ENCODE measurements around the gene SLC12A7.
A peak's percentile ranks its signal among the peaks of the same experiment; 100 is the strongest.
"Not testable (repeated sequence)": the region's sequence is repeated elsewhere in the genome, so short reads cannot be mapped to it uniquely, and the experiment has no call there.

Gene SLC12A7

DNA sequence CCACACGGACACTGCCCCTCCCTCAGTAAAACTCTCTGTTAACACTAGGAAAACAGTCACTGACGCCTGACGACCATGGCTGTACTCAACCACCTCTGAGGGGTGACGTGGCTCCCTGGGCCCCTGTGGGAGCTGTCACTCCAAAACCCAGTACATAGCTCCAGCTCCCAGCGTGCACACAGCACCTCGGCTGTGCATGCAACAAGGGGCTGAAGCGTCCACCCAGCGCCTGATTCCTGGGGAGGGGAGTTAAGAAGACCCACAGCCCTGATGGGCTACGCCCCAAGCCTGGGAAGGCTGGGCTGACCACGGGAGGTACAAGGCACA is 36.3 kb downstream of the SLC12A7 start:
- no peak for DNase-seq

DNA sequence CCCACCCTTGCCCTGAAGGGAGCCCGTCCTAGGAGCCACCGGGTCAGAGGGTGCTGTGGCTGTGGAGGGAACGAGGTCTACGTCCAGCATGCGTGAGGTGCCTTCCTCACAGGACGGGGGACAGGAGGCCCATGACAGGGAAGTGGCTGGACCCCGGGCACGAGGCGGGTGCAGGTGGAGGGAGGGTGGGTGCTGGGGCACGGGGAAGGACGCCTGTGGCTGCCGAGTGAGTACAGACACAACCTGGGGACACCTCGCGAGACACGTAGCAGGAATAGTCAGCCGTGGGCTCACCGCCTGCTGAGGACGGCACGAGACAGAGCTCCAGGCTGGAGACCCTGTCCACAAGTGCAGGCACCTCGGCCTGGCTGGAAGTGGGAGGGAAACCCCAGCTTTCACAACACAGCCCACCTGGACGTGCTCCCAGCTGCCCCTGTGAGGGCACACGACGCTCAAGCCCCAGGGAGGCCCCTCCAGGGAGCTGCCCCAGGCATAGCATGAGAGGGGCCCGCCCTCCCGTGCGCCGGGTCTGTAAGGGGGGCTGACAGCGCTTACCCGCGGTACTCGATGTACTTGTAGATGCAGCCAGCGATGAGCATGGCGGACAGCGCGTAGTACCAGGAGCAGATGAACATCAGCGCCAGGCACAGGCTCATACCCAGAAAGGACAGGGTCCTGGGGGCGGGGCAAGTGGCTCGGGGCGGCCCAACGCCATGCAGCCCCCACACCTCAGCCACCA is 36.9 kb downstream of the SLC12A7 start:
- DNase-seq: no peak

DNA sequence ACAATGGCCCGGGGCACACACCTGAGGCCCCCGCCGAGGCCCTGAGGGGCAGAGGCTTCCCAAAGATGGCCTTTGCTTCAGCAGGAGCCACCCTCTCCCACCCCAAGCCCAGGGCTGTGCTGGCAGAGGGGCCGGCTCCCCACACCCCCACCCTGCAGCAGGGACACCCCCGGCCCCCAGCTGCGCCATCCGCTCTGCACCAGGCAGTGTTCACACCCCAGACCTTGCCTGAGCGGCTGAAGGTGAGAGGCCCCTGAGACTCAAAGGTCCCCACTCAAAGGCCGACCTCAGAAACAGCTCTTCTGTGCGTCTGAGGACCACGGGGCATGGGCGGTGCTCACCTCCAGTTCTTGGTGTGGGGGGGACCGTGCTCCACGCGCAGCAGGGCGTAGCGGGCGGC is 37.6 kb downstream of the SLC12A7 start:
- no peak for DNase-seq

DNA sequence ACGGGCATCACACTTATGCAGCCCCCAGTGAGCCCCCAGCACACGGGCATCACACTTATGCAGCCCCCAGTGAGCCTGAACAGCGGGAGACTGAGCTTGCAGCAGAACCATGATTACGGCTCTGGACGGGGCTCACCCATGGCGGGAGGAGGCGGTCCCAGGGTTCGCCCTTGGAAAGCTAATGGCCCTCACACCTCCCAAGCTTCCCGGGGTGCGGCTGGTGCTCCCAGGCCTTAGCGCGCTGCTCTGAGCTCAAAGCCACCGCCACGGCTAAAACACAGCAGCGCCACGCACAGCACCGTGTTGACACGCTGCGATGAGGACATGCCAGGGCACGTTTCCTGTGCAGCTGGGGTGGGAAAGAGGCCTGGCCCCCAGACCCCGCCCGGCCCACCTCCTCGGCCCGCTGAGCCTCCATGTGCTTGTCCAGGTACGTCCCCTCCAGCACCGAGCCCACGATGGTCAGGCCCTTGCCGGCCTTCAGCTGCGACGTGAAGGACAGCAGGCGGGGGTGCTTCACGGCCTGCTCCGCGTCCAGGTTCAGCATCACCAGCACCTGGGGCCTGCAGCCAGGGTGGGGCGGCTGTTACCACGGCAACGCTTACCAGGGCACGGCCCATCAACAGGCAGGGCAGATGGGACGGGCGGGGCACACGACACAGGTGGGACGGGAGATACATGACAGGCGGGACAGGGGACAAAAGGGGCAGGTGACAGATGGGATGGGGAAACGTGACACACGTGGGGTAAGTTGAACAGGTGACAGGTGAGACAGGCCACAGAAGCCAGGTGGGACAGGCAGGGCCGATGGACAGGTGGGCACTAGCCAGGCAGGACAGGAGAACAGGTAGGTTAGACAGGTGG is 38.4 kb downstream of the SLC12A7 start:
- peak; percentile 14 for DNase-seq

DNA sequence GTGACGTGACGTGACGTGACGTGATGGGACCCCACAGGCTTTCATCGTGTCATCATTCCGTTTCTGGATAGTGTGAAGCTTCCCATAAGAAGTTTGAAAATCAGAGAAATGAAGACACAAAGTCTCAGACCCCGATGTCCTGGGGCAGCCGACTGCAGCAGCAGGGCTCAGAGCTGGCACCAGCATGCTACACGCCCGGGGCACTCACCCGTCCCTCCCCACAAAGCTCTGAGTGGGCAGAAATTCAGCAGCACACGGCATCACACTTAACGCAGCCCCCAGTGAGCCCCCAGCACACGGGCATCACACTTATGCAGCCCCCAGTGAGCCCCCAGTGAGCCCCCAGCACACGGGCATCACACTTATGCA is 42.2 kb downstream of the SLC12A7 start:
- DNase-seq: no peak

DNA sequence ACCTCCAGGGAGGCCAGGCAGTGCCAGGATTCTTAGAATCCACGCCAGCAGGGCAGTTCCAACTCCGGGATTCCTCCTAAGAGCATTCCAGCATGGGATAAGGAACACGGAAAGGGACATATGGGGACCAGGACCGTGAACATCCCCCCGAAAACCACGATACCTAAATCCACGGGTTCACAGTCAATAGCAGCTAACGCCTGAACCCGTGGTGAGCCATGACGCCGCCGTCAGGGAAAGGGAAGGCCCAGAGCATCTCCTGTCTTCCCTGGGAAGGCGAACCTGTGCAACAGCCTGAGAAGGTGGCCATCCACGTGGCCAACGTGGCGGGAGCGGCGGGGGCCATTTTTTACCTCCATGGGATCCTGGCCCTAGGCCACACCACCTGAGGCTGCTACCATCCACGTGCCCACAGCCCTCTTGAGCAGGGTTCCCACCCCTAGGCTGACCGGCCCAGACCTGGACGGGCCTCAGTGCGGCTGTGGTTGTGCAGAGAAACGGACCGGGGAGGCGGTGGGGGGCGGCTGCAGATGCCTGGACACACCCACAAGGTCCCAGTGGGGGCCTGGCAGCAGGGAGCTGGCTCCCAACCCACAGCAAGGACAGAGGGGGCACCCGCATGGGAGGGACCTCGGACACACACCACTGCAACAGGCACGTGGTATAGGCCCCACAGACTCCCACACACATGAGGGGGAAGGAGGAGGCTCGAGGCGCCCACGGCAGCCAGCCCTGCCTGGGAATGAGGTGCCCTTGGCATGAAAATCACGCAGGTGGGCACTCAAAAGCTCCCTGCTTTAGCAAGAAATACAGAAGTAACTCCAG is 42.8 kb downstream of the SLC12A7 start:
- no peak for DNase-seq

DNA sequence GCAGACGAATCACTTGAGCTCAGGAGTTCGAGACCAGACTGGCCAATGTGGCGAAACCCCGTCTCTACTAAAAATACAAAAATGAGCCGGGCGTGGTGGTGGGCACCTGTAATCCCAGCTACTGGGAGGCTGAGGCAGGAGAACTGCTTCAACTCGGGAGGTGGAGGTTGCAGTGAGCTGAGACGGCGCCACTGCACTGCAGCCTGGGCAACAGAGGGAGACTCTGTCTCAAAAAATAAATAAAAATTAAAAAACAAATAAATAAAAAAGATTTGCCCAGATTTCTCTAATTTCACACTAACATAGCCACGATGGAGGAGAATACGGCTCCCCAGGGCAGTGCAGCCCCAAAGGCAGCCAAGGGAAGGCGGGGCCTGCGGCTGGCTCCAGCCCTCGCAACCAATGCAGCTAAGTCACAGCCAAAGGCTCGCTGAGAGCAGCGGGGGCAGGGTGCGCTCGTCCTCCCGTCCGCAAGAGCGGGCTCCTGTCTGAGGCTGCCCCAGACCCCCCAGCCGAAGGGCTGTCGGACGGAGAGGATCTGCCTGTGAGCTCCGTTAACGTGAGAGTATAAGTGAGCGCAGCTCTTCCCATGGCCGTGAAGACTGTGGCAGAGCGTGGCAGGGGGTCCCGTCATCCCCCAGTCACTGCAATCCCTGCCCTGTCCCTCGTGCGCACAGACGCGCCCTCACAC is 43.5 kb downstream of the SLC12A7 start:
- DNase-seq: no peak

DNA sequence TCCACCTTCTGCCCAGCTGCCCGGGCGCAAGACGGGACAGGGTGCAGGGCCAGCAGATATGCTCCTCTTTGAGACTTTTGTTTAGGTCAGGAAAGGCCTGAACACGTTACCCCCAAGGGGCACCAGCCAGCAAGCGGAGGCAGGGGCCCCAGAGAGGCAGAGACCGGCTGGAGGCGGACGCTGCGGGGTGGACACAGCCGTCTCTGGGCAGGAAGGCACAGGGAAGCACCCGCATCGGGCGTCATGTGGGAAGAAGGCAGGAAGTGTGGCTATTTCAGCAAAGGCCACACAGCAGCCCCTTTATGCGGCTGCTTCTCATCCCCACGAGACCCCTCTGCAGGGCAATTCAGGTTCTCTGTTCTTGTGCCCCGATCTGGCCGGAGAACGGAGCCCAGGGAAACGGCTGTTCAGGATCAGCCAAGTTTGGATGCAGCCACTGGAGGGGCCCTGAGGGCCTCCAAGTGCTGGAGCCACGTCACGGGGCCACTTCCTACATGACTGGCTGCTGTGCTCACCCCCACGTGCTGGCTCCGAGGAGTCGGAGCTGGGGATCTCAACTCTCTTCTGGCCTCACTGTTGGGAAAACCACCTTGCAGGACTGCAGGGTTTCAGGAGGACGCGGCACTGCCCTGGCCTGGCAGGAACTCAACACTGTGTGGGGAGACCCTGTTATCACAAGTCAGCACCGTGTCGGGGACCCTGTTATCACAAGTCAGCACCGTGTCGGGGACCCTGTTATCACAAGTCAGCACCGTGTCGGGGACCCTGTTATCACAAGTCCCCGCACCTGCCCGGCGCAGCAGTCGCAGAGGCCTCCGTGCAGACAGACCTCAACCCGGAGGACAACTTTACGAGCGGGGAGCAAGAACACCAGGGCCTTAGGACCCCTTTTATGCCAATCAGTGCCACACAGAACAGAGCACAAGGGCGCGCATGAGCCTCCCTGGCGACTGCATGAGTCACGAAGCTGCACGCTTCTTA is 44.4 kb downstream of the SLC12A7 start:
- DNase-seq: no peak

DNA sequence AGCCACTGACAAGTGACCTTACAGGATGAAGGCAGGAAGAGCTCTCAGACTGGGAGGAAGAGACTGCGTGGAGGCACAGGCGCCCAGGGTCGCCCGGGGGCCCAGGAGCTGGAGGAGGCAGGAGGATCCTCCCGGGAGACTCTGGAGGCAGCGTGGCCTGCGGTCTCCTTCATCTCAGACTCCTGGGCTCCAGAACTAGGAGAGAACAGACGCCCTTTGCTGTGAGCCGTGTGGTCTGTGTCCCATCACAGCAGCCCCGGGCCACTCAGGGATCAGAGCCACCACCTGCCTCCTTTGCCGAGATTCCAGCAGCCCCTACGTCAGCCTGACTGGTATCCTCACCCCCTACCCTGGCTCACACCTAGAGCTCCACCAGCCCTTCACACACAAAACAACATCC is 45.2 kb downstream of the SLC12A7 start:
- DNase-seq: no peak

DNA sequence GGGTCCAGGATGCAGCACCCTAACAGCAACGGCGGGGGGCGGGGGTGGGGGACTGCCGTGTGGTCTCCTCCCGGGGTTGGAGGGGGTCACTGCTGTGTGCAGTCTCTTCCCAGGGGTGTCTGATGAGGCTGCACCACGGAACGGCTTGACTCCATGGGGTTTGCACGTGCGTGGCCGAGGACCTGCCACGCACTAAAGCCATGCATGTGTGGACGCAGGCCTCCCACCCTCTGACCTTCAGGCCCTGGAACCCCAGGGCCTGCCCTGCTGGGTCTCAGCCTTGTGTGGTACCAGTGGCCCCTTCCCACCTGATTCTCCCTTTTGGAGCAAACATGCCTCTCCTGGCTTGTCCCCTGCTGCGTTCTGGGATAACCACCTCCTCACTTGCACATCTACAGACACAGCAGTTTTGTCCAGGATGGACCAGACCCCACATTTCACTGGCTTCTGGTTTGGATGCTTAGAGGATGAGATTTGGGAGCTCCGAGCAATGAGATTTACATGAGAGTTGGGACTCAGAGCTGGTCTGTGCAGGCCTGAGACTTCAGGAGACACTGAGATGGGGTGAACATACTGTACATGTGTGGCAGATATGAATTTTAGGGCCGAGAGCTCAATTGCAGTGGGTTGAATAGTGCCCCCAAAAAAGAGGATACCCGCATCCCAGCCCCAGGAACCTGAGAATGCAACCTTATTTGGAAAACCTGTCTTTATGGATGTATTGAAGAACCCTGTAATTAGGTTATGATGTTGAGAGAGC is 45.8 kb downstream of the SLC12A7 start:
- no peak for DNase-seq

DNA sequence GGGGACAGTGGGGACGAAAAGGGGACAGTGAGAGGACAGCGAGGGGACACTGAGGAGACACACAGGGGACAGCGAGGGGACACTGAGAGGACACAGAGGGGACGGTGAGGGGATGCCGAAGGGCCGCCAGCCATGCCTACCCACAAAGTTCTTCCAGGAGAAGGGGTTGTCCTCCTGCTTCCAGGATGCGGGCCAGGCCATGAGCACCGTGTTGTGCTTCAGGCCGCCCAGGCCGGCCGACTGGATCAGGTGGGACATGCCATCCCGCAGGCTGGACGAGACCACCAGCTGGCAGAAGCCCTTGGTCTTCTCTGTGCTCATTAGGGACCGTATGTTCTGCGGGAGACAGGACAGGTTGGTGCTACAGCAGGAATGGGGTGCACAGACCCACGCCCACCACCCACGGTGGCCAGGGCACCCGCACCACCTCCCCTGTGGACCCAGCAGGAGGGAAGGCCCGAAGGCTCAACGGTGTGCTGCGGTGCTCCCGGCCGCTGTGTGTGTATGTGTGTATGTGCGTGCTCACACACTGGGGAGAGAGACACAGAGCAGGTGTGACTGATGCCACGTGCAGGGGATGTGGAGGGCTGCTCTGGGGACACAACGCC is 46.6 kb downstream of the SLC12A7 start:
- no peak for DNase-seq

DNA sequence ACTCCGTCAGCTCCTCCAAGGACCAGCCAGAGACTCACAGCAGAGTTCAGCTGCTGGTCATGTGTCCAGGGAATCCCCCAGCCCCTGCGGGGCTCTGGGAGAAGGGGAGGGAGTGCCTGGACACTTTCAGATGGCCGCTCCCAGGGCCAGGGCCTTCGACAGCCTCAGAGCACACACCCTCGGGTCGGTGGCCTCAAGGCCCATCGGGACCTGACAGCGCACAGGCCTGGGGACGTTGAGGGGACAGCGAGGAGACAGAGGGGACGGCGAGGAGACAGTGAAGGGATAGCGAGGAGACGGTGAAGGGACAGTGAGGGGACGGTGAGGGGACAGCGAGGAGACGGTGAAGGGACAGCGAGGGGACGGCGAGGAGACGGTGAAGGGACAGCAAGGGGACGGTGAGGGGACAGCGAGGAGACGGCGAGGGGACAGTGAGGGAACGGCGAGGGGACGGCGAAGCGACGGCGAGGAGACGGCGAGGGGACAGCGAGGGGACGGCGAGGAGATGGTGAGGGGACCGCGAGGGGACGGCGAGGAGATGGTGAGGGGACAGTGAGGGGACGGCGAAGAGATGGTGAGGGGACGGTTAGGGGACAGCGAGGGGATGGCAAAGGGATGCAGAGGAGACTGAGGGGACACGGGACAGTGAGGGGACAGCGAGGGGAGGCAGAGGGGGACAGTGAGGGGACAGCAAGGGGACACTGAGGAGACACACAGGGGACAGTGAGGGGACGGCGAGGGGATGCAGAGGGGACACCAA is 47.3 kb downstream of the SLC12A7 start:
- DNase-seq: no peak

DNA sequence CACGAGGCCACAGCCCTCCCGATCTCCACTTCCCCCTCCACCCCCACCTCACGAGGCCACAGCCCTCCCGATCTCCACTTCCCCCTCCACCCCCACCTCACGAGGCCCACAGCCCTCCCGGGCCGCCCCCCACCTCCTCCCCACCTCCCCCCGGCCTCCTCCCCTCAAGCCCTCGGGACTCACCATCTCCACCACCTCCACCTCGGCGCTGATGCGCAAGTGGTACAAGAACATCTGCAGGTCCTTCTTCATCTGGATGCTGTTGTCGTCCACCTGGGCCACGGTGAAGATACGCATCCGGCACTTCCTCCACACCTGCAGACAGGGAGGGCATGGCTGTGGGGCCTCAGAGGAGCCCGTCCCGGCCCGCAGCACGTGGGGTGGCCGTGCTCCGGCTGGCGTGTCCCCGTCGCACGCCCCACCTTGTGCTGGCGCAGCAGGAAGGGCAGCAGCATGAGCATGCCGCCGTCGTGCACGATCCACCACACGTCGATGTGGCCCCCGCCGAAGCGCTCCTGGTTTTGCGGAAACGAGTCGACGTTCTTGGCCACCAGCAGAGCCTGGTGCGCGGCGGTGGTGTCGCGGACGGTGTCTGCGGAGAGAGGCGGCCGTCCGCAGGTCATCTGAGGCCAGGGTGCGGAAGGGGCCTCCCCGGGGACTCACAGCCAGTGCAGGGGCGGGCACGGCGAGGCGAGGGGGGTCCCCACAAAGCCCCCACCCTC is 48.0 kb downstream of the SLC12A7 start:
- no peak for DNase-seq

DNA sequence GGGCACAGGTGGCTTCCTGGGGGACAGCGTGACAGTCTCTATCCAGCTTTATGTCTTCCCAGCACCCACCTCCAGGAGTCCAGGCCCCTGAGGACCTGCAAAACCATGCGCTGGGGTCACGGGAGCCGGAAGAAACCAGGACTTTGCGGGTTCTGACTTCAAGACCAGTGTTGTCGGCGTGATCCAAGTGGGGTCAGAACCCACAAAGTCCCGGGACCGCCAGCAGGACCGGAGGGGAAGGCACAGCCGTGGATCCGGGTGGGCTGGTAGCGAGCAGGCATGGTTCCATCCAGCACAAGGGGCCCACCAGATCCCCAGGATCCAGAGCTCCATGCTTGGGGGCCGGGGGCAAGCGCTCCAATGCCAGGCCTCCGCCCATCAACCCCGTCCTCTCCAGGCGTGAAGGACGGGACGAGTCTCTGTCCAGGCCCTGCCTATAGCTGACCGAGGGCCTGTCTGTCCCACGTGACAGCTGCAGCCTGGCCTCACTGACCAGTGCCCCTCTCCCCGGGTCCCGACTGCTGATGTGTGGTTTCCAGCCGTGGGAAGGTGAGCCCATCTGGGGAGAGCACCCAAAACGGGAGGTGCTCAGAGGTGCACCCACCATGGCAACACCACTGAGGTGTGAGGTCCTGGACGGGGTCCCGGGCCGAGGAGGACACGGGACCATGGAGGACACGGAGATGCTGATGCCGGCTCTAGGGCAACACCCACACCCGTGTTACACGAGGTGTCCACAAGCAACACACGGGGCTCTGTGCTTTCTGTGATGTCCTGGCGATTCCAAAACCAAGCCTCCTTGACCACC is 48.9 kb downstream of the SLC12A7 start:
- no peak for DNase-seq

DNA sequence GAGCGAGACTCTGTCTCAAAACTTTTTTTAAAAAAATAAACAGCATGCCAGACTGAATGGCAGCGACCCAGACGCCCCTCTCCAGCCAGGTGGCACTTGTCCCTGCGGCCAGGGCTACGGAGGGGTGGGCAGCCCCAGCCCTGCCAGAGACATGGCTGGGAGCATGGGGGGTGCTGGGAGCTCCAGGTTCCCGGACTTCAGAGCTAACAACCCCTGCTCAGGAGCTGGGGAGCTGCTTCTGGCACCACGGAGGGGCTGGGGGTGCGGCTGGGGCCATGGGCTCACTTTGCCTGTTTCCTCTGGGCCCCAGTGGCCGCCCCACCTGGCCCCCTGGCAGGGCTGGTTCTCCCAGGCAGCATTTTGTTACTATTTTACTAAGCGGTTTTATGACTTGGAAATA is 49.9 kb downstream of the SLC12A7 start:
- no peak for DNase-seq

DNA sequence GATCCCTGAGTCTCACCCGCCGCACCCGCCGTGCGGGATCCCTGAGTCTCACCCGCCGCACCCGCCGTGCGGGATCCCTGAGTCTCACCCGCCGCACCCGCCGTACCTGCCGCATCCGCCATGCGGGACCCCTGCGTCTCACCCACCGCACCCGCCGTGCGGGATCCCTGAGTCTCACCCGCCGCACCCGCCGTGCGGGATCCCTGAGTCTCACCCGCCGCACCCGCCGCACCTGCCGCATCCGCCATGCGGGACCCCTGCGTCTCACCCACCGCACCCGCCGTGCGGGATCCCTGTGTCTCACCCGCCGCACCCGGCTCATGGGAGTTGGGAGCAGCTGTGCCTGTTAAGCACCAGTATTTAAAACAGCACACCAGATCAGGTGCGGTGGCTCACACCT is 50.6 kb downstream of the SLC12A7 start:
- DNase-seq: not testable (repeated sequence)

DNA sequence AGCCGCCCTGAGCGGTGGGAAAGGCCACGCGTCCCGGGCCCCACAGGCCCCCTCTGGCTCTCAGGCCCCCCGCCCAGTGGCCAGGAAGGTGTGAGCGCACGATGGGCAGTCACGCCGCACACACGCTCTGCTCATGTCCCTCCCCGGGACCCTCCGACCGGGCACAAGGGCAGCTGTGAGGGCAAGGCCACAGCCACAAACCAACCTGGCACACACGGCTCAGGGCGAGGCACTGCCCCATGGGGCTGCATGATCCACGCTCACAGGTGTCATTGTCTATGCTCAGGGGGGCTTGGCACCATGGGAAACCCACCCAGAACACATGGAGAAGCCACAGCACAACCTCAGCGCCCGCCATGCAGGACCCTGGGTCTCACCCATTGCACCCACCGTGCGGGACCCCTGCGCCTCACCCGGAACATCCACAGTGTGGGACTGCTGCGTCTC is 51.3 kb downstream of the SLC12A7 start:
- DNase-seq: no peak

DNA sequence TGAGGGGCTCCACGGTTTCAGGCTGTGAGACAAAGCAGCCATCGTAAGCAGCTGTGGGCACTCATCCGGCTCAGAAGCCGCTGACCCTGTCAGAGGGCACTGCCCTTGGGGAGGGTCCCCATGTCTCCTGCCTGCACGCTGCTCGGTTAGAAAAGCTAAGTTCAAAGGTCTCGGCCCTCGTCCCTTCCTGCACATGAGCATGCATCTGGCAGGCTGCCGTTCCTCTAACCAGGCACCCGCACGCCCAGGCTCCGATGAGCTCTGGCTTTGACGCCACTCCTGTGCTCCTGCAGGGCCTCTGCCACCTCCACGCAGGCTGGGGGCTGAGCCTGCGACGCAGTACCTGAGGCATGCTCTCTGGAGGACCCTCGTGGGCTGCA is 52.0 kb downstream of the SLC12A7 start:
- no peak for DNase-seq
